Peyer's patch (tissue), 4 donors: Measurements from ENCODE around the gene PDLIM5.

Experiments
- CTCF ChIP-seq, 6 experiments: fragments of 450-650 bp in 4 of 6; fragments of 200-600 bp in 2 of 6; sonication (generic) in 1 of 6; IDR thresholded peaks; one replicate each; pipeline ENCODE4 v1.5.1; 2017 to 2019; ENCODE audit warnings: antibody characterized with exemption in 6 of 6, mild to moderate bottlenecking in 3 of 6, moderate library complexity in 1 of 6
- POLR2A ChIP-seq, 2 donors: fragments of 450-650 bp; IDR thresholded peaks; one replicate each; pipeline ENCODE4 v1.5.1; 2017; ENCODE audit warnings: antibody characterized with exemption in 2 of 2, mild to moderate bottlenecking in 2 of 2, moderate library complexity in 2 of 2

DNA sequence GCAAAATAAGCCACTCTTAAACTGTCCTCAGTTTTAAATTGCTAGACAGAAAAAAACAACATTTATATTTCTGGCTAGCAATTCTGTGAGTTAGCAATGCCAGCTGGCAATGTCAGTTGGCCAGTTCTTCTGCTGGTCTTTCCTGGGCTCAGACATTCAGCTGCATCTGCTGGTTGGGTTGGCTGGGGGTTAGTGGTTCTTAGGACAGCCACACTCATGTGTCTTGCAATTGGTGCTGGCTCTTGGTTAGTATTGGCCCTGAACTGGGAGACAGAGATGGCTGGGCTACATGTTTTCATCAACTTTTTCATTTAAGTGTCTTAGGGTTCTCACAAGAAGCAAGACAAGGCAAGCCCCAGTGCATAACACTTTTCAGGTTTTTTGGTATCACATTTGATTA lies 48.0 kb upstream of the PDLIM5 start:
- no peak for TF ChIP-seq CTCF (IDR thresholded peaks at IDR 0.05)
- no peak for TF ChIP-seq POLR2A (IDR thresholded peaks at IDR 0.05)
